ENCODE results near the gene CPA1.

Gene CPA1

GRCh38 chr7:130356121-130356875 is 24.0 kb upstream of the CPA1 start:
- no peak for DNase-seq (ENCODE audit: low read depth in 2 of 2)

GRCh38 chr7:130356876-130357611 is 23.2 kb upstream of the CPA1 start:
- DNase-seq (ENCODE audit: low read depth in 2 of 2) = no peak

DNA sequence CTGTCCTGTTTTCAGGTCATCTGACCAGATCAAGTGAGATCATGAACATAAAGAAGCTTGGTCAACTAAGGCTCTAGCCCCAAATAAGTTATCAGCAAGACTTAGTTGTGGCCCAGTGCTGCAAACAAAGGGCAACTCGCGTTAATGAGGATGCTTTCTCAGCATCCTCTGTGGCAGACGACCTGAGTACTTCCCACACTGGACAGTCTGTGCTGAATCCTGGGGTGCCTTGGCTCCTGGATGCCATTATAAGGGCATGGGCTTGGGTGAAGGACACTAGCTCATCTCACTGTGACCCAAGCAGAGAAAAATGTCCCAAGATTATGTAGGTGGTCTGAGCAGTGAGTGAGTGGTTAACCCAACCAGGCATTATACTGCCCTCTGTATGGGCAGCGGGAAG is 21.8 kb upstream of the CPA1 start:
- DNase-seq (ENCODE audit: low read depth in 2 of 2) = no peak

GRCh38 chr7:130359276-130359857 is 20.9 kb upstream of the CPA1 start:
- no peak for DNase-seq (ENCODE audit: low read depth in 2 of 2)

DNA sequence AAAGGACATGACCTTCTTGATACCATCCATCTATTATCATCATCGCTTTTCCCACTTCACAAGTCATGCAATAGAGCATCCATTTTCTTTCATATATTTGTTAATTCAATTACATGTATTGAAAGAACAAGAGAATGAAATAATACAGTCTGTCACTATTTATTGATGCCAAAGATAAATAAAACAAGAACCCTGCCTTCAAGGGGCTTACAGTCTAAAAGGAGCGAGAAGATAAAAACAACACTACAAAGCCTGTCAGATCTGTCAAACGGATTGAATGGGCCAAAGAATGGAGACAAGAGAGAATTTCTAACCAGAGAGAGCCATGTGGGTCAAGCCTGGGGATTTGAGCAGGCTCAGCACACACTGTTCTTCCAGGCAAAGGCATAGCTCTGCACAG is 19.8 kb upstream of the CPA1 start:
- no peak for DNase-seq (ENCODE audit: low read depth in 2 of 2)

DNA sequence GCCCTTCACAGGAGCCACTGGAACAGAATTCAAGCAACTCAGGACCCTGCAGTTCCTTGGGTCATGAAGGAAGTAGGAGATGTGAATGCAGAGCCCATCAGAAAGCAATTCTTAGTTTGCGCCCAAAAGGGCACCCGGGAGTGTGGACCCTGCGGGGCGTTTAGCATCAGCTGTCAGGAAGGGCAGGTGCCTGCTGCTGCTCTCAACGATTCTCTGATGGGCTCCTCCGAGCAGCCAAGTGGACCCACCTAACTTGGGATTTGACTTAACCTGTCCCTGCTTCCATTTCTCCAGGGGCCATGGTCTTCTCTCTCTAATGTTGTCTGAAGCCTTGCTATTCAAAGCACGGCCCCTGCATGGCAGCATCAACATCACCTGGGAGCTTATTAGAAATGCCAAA is 18.6 kb upstream of the CPA1 start:
- no peak for DNase-seq (ENCODE audit: low read depth in 2 of 2)

DNA sequence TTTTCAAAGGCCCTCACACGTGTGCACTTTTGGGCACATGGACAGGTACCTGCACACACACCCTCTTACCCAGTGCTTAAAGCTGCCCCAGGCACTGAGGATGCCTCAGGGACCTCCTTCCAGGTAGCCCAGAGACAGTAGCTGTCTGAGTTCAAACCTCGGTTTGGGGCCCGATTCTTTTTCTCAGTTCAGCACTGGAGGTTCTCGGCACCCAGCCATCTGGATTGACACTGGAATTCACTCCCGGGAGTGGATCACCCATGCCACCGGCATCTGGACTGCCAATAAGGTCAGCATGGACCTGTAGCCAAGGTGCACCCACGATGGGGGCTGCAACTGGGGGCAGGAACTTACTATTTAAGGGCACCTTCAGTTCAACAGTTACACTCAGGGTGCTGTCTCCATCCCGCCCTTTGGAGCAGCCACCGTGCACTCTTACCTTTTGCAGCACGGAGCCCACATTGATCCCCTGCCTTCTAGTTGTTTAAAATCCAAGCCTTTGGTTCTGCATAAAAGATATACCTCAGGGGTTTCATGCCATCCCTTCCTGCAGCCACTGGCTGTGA is 18.0 kb upstream of the CPA1 start:
- DNase-seq (ENCODE audit: low read depth in 2 of 2) = no peak

- DNase-seq (ENCODE audit: low read depth in 2 of 2) = no peak
Measured at GRCh38 chr7:130363026-130363847, 17.1 kb upstream of the CPA1 start.

DNA sequence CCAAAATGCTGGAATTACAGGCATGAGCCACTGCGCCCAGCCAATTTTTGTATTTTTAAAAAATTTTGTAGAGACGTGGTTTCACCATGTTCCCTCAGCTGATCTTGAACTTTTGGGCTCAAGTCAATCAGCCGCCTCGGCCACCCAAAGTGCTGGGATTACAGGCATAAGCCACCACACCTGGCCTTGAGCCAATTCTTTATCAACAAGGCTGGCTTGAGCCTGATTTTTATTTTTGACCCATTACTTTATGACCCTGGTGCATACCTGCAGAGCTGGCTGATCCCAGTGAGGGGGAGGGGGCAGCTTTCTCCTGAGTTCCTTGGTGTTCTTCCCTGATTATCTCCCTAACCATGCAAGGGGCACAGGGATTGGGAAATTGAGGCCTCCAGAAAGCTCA is 15.8 kb upstream of the CPA1 start:
- no peak for DNase-seq (ENCODE audit: low read depth in 2 of 2)

DNA sequence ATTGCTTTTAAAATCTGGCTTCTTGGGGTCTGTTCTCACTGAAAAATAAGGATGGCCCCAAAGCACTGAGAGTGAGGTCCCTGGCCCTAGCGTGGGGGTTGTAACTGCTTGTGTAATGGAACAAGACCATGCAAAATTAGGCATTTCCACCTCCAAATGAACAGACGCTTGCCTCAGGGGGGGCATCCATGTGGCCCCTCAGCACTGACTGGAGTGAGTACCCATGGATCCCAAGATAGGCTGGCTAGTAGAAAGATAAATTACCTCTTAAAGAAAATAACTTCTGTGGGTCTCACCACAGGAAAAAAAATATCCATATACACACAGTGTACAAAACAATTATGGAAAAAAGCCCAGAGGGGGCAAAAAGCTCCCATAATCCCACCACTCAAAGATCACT is 15.2 kb upstream of the CPA1 start:
- DNase-seq (ENCODE audit: low read depth in 2 of 2) = no peak

- DNase-seq (ENCODE audit: low read depth in 2 of 2) = no peak
Measured at GRCh38 chr7:130365511-130366441, 14.5 kb upstream of the CPA1 start.

DNA sequence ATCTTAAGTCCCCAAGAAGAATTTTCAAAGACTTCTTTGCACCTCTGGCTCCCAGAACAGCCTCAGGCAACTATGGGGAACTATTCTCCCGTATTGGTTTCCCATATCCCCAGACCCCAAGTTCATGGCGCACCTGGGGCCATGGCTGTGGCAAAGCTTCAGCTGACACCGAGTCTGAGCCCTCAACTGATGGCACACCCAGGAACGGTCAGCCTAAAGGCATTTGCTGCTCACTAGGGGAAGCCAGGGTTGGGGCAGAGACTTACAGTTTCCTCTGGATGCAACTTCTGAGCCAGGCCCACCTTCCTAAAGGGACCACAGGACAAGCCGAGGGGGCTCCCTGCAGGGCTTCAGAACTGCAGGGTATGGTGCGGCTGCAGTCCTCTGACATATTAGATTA is 13.7 kb upstream of the CPA1 start:
- DNase-seq (ENCODE audit: low read depth in 2 of 2) = no peak

- no peak for DNase-seq (ENCODE audit: low read depth in 2 of 2)
Measured at GRCh38 chr7:130367088-130367755, 13.1 kb upstream of the CPA1 start.

DNA sequence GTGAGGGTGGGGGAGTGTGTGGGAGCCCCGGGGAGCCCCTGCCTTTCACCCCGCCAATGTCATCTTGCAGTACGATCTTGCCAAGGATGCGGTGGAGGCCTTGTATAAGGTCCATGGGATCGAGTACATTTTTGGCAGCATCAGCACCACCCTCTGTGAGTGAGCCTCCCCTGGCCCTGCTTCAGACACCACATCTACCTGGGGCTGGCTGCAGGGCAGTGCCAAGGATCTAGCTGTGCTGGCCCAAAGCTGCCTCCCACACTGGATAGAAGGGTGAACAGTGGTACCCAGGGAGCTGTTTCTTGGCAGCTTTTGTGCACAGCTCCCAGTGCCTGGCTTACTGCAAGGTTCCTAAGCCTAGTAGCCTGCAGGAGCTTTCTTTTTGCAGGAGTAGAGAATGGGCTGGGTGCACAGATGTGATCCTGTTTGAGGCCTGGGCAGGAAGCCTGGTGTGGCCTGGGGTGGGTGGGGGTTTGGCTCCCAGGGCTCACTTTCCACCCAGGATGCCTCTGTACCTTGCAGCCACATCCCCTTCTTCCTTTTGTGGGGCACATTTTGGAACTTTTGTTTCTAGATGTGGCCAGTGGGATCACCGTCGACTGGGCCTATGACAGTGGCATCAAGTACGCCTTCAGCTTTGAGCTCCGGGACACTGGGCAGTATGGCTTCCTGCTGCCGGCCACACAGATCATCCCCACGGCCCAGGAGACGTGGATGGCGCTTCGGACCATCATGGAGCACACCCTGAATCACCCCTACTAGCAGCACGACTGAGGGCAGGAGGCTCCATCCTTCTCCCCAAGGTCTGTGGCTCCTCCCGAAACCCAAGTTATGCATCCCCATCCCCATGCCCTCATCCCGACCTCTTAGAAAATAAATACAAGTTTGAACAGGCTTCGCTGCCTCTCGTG is 12.2 kb upstream of the CPA1 start:
- no peak for DNase-seq (ENCODE audit: low read depth in 2 of 2)

DNA sequence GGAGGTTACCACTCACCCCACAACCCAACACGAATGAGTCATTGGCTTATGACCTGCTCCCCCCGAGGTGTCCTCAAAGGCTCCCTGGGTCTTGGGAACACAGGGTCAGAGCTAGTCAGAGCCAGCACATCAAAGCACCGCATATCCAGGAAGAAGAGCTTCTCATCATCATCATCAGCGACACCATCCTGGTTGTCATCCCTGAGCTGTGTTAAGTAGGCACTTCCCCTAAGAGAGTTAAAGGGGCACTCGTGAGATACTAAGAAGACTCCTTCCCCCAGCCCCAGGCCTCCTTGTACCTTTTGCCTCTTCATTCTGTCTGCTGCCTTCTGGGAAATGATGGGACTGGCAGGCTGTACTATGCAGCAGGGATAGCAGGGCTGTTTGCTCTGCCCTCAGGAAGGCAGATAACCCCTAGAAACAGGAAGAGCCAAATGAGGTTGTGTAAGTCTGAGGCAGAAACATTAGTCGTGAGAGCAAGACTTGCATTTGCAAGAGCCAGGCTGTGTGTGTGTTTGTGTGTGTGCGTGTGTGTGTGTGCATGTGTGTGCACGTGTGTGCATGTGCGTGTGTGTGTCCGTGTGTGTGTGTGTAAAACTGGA is 11.1 kb upstream of the CPA1 start:
- no peak for DNase-seq (ENCODE audit: low read depth in 2 of 2)

- no peak for DNase-seq (ENCODE audit: low read depth in 2 of 2)
Measured at GRCh38 chr7:130369831-130370550, 10.3 kb upstream of the CPA1 start.

DNA sequence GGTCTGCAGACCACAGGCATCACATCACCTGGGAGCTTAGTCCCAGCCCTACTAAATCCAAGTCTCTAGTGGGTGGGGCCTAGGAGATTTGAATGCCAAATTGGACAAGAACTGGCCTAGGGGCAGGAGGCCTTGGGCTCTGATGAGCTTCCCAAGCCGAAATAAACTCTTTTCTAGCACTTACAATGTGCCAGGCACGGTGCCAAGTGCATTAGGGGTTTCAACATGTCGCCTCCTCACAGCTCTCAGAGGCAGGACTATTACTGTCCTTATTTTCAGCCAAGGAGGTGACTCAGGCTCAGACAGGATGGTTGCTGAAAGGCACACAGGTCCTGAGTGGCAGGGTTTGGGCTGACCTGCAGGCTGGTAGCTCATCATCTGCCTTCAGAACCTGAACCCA is 9.2 kb upstream of the CPA1 start:
- no peak for DNase-seq (ENCODE audit: low read depth in 2 of 2)

All from stimulated activated CD8-positive, alpha-beta memory T cell treated with anti-CD3 and anti-CD28 coated beads, Interleukin-7, amount 100 ng/mL, for 1 hour (primary cell).